Fibroblast of villous mesenchyme (primary cell): ENCODE results near the gene ZNF430. TPM values are rescaled to one million over a fixed set of nuclear protein-coding genes. Genes with fewer than 3 reads are reported as not detected.
"Not testable (repeated sequence)": the region's sequence is repeated elsewhere in the genome, so short reads cannot be mapped to it uniquely, and the experiment has no call there.

Source experiments
- DNase-seq: peaks from one replicate; pipeline ENCODE4 v3.0.0-alpha.2; 2010; ENCODE audit warnings: low read depth
- H3K4me3 ChIP-seq: 2 replicates; pipeline ENCODE4 v1.5.1; 2011; ENCODE audit warnings: low read depth, mild to moderate bottlenecking, low read length
- total RNA-seq: library from RNA; depleted of rRNA; stranded (reverse); fragments of >200 nt; gene quantifications from 2 replicates; pipeline ENCODE4 v1.2.3, GENCODE V29; 2012
- TF ChIP-seq, protein P1 (sequence below): IDR thresholded peaks from 2 replicates; pipeline ENCODE4 v1.5.1; 2012; ENCODE audit warnings: low read depth, mild to moderate bottlenecking, low read length; ENCODE audit not compliant: insufficient read depth

ZNF430 gene
- total RNA-seq, result 6.1 and 11.7 TPM in 2 replicates

DNA sequence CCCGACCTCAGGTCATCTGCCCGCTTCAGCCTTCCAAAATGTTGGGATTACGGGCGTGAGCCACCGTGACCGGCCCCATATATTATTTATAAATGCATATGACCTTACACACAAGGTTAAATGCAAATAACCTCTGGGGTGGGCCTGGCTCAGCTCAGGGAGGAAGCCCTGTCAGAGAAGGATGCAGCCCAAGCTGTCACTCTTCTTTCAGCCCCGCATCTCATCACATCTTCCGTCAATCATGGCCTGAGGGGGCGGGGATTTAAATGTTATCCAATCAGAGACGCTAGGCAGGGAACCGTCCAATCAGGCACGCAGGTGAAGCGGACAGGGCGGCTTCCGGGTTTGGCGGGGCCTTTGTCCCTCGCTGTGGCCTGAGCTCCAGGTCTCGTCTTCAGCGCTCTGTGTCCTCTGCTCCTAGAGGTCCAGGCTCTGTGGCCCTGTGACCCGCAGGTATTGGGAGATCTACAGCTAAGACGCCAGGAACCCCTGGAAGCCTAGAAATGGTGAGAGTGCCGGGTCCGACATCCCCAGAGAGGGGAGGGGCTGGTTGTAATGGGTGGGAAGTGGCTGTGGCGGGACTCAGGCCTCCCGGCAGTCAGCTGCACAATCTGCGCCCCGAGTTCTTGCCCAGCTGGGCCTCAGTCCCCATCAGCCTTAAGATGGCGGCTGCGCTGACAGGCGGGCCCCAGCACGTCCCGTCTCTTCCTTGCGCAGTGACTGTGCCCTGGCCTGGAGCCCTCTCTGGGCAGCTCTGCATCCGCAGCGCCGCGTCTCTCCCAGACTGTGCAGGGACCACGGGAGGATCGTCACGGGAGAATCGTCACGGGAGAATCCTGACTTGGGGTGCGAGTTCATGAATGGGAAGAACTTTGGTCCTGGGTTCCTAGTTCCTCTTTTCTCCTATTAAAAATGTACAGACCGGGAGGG is at the start of gene ZNF430:
Gene ZNF430 (plus strand): TSS at position 360 of the 930 bp plus-strand sequence. CDS start 144 bp downstream, at position 504.
- peak; percentile 93 for DNase-seq
- TF ChIP-seq, protein P1, sequence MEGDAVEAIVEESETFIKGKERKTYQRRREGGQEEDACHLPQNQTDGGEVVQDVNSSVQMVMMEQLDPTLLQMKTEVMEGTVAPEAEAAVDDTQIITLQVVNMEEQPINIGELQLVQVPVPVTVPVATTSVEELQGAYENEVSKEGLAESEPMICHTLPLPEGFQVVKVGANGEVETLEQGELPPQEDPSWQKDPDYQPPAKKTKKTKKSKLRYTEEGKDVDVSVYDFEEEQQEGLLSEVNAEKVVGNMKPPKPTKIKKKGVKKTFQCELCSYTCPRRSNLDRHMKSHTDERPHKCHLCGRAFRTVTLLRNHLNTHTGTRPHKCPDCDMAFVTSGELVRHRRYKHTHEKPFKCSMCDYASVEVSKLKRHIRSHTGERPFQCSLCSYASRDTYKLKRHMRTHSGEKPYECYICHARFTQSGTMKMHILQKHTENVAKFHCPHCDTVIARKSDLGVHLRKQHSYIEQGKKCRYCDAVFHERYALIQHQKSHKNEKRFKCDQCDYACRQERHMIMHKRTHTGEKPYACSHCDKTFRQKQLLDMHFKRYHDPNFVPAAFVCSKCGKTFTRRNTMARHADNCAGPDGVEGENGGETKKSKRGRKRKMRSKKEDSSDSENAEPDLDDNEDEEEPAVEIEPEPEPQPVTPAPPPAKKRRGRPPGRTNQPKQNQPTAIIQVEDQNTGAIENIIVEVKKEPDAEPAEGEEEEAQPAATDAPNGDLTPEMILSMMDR, result no peak
- H3K4me3 ChIP-seq, result peak within 1 kb of the TSS; percentile 93

DNA sequence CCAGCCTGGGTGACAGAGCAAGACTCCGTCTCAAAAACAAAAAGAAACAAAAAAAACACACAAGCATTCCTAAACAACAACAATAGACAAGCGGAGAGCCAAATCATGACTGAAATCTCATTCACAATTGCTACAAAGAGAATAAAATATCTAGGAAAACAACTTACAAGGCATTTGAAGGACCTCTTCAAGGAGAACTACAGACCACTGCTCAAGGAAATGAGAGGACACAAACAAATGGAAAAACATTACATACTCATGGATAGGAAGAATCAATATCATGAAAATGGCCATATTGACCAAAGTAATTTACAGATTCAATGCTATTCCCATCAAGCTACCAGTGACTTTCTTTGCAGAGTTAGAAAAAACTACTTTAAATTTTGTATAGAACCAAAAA is 27.7 kb upstream of the ZNF430 start:
- not testable (repeated sequence) for DNase-seq, H3K4me3 ChIP-seq

DNA sequence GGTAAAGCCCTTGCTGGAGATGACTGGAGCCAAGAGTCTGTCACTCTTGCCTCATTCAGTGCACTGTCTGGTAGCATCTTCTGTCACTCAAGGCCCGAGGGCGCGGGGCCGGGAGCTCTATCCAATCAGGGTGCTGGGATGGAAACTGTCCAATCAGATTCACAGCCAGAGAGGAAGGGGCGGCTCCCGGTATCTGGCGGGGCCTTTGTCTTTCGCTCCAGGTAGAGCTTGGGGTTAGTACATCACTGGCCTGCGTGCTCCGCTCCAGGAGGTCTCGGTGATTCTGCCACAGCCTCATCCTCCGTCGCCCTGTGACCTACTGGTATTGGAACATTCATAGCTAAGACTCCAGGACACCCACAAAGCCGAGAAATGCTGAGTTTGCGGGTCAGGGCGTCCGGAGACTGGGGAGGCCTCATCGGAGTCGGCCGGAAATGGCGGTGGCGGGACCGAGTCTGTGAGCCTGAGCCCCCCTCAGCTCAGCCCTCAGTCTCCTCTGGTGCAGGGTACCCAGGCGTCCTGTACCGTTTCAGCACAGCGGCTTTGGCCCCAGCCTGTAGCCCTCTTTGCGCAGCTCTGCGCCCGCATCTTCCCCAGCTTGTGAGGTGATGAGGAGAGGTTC is 20.6 kb upstream of the ZNF430 start:
- peak overlapping the region; percentile 54 for H3K4me3 ChIP-seq
- peak; percentile 85 for DNase-seq
- TF ChIP-seq, protein P1, result no peak

DNA sequence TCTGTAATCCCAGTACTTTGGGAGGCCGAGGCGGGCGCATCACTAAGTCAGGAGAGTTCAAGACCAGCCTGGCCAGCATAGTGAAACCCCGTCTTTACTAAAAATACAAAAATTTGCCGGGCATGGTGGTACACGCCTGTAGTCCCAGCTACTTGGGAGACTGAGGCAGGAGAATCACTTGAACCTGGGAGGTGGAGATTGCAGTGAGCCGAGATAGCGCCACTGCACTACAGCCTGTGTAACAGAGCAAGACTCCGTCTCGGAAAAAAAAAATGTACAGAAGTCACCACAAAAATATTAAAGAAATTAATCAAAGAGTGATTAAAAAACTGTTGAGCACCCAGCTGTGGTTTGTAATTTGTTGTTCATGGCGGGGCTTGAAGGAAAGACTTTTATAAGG is 781 bp downstream of the ZNF430 start:
- peak overlapping the region; percentile 93 for H3K4me3 ChIP-seq
- not testable (repeated sequence) for DNase-seq

DNA sequence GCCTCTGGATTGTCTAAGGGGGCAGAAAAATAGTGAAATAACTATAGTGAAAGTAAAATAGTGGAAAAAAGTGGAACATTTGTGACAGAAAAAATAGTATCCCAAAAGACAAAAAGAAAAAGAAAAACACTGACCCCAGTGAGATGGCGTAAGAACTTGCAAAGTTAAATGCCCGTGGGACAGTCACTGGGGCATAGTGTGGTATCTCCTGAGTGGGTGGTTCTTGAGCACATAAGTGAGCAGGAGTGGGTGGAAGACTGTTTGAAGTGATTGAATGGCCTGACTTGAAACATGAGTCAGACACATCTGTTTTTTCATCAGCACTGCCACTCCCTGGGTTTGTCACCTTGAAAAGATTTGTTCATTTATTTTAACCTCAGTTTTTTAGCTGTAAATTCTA is 2.5 kb downstream of the ZNF430 start:
- TF ChIP-seq, protein P1, result no peak
- H3K4me3 ChIP-seq, result no peak overlapping the region
- peak; percentile 36 for DNase-seq

DNA sequence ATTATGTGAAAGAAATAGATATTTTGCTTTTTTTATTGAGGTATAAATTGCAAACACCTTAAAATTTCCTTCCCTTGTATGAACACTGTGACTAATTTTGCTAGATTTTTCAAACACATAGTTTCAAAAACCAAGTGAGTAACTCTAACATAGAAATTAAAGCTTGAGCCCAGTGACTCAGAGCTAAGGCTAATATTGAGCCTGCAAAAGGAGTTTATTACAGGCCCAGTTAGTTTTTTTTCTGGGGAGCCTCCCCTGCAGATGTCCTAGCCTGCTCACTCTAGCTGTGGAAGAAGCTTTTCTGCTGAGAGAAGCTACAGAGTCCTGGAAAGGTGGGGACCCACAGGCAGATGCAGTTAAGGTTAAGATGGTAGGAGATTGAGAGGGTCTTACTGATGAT is 3.4 kb downstream of the ZNF430 start:
- TF ChIP-seq, protein P1, result no peak
- peak; percentile 40 for DNase-seq
- no peak overlapping the region for H3K4me3 ChIP-seq

DNA sequence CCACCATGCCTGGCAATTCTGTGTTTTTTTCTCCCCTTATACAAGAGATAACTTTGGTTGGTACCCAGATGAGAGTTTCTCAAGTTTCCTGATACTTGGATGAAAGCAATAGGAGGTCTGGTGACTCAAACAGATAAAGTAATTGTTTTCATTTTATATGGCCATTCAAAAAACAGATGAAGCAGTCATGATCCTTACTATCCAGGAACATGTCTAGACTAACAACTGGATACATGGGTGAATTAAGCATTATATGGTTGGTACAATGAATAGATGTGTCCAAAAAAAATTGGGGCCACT is 8.5 kb downstream of the ZNF430 start:
- DNase-seq, result no peak
- H3K4me3 ChIP-seq, result no peak overlapping the region
- TF ChIP-seq, protein P1, result no peak

DNA sequence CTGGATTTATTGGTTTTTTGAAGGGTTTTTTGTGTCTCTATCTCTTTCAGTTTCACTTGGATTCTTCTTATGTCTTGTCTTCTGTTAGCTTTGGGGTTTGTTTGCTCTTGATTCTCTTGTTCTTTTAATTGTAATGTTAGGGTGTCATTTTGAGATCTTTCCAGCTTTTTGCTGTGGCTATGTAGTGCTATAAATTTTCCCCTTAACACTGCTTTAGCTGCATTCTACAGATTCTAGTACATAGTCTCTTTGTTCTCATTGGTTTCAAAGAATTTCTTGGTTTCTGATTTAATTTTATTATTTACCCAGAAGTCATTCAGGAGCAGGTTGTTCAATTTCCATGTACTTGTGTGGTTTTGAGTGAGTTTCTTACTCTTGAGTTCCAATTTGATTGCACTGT is 24.6 kb downstream of the ZNF430 start:
- no peak for DNase-seq
- TF ChIP-seq, protein P1, result no peak
- no peak overlapping the region for H3K4me3 ChIP-seq
